Islet of Langerhans (tissue), 1 donor: Measurements from ENCODE around the gene LARGE1.

Source experiments
- FAIRE-seq: peaks from one replicate; lab custom pipeline; 2011; peaks lifted over from hg19 to GRCh38; lab: Jason Lieb, UNC

Gene LARGE1

GRCh38 chr22:33853200-33854097 is 66.8 kb downstream of the LARGE1 start:
- peak; percentile 87 for FAIRE-seq

- FAIRE-seq, result no peak
These were observed 68.4 kb downstream of the LARGE1 start for GRCh38 chr22:33851821-33852384.

GRCh38 chr22:33851240-33851639 is 69.0 kb downstream of the LARGE1 start:
- no peak for FAIRE-seq

- FAIRE-seq, result no peak
These were observed 69.6 kb downstream of the LARGE1 start for GRCh38 chr22:33850724-33851123.

- FAIRE-seq, result no peak
These were observed 70.1 kb downstream of the LARGE1 start for GRCh38 chr22:33850193-33850592.

- FAIRE-seq, result no peak
These were observed 72.0 kb downstream of the LARGE1 start for GRCh38 chr22:33848251-33848650.

- FAIRE-seq, result no peak
These were observed 76.0 kb downstream of the LARGE1 start for GRCh38 chr22:33844273-33844672.

GRCh38 chr22:33842421-33843094 is 77.7 kb downstream of the LARGE1 start:
- no peak for FAIRE-seq

GRCh38 chr22:33842006-33842354 is 78.3 kb downstream of the LARGE1 start:
- FAIRE-seq, result no peak

- FAIRE-seq, result no peak
These were observed 78.8 kb downstream of the LARGE1 start for GRCh38 chr22:33841281-33842005.

- FAIRE-seq, result no peak
These were observed 81.6 kb downstream of the LARGE1 start for GRCh38 chr22:33838644-33839043.

GRCh38 chr22:33837826-33838225 is 82.5 kb downstream of the LARGE1 start:
- FAIRE-seq, result no peak

- no peak for FAIRE-seq
These were observed 85.0 kb downstream of the LARGE1 start for GRCh38 chr22:33835265-33835664.

GRCh38 chr22:33832558-33833151 is 87.6 kb downstream of the LARGE1 start:
- FAIRE-seq, result no peak

- no peak for FAIRE-seq
These were observed 88.6 kb downstream of the LARGE1 start for GRCh38 chr22:33831651-33832050.

- no peak for FAIRE-seq
These were observed 89.1 kb downstream of the LARGE1 start for GRCh38 chr22:33831207-33831606.

GRCh38 chr22:33829546-33830280 is 90.6 kb downstream of the LARGE1 start:
- no peak for FAIRE-seq

GRCh38 chr22:33828302-33828701 is 92.0 kb downstream of the LARGE1 start:
- FAIRE-seq, result no peak

GRCh38 chr22:33825761-33826160 is 94.5 kb downstream of the LARGE1 start:
- FAIRE-seq, result no peak

GRCh38 chr22:33823552-33823951 is 96.7 kb downstream of the LARGE1 start:
- FAIRE-seq, result no peak

GRCh38 chr22:33821290-33821689 is 99.0 kb downstream of the LARGE1 start:
- FAIRE-seq, result no peak

- FAIRE-seq, result no peak
These were observed 100.5 kb downstream of the LARGE1 start for GRCh38 chr22:33819743-33820142.
